GF-D8 (cell line): ENCODE results near the gene MARCHF2.

Source experiments
- DNase-seq: peaks from one replicate; lab custom pipeline; 2025; lab: John Stamatoyannopoulos, UW

MARCHF2 gene

GRCh38 chr19:8453616-8454015 is 40.5 kb downstream of the MARCHF2 start:
- no peak for DNase-seq

GRCh38 chr19:8454218-8454617 is 41.1 kb downstream of the MARCHF2 start:
- DNase-seq, result no peak

GRCh38 chr19:8455018-8455417 is 41.9 kb downstream of the MARCHF2 start:
- DNase-seq, result no peak

- DNase-seq, result no peak
Measured at GRCh38 chr19:8456064-8456463, 43.0 kb downstream of the MARCHF2 start.

GRCh38 chr19:8457209-8457608 is 44.1 kb downstream of the MARCHF2 start:
- no peak for DNase-seq

GRCh38 chr19:8457827-8458226 is 44.7 kb downstream of the MARCHF2 start:
- DNase-seq, result no peak

- DNase-seq, result no peak
Measured at GRCh38 chr19:8458380-8458779, 45.3 kb downstream of the MARCHF2 start.

- no peak for DNase-seq
Measured at GRCh38 chr19:8459095-8459494, 46.0 kb downstream of the MARCHF2 start.

- DNase-seq, result no peak
Measured at GRCh38 chr19:8459520-8460270, 46.6 kb downstream of the MARCHF2 start.

GRCh38 chr19:8460516-8461298 is 47.6 kb downstream of the MARCHF2 start:
- DNase-seq, result no peak

GRCh38 chr19:8461376-8461775 is 48.3 kb downstream of the MARCHF2 start:
- no peak for DNase-seq

GRCh38 chr19:8461891-8462290 is 48.8 kb downstream of the MARCHF2 start:
- no peak for DNase-seq

- DNase-seq, result no peak
Measured at GRCh38 chr19:8462571-8462970, 49.5 kb downstream of the MARCHF2 start.

GRCh38 chr19:8463365-8463764 is 50.3 kb downstream of the MARCHF2 start:
- no peak for DNase-seq

GRCh38 chr19:8466018-8466417 is 52.9 kb downstream of the MARCHF2 start:
- DNase-seq, result no peak

GRCh38 chr19:8468124-8468523 is 55.0 kb downstream of the MARCHF2 start:
- DNase-seq, result no peak

- no peak for DNase-seq
Measured at GRCh38 chr19:8468761-8469373, 55.8 kb downstream of the MARCHF2 start.

- DNase-seq, result no peak
Measured at GRCh38 chr19:8469613-8470368, 56.7 kb downstream of the MARCHF2 start.

GRCh38 chr19:8473648-8474476 is 60.8 kb downstream of the MARCHF2 start:
- no peak for DNase-seq

GRCh38 chr19:8475005-8475404 is 61.9 kb downstream of the MARCHF2 start:
- no peak for DNase-seq

- no peak for DNase-seq
Measured at GRCh38 chr19:8476524-8476923, 63.4 kb downstream of the MARCHF2 start.
